HG03432 (cell line): Measurements from ENCODE around the gene AVPR2.

Experiments
- ATAC-seq: cut with Tn5 transposase; IDR thresholded peaks from one replicate; pipeline ENCODE4 v1.9.1; 2021; ENCODE audit warnings: mild to moderate bottlenecking, moderate library complexity; ENCODE audit not compliant: unreplicated experiment

Gene AVPR2

DNA sequence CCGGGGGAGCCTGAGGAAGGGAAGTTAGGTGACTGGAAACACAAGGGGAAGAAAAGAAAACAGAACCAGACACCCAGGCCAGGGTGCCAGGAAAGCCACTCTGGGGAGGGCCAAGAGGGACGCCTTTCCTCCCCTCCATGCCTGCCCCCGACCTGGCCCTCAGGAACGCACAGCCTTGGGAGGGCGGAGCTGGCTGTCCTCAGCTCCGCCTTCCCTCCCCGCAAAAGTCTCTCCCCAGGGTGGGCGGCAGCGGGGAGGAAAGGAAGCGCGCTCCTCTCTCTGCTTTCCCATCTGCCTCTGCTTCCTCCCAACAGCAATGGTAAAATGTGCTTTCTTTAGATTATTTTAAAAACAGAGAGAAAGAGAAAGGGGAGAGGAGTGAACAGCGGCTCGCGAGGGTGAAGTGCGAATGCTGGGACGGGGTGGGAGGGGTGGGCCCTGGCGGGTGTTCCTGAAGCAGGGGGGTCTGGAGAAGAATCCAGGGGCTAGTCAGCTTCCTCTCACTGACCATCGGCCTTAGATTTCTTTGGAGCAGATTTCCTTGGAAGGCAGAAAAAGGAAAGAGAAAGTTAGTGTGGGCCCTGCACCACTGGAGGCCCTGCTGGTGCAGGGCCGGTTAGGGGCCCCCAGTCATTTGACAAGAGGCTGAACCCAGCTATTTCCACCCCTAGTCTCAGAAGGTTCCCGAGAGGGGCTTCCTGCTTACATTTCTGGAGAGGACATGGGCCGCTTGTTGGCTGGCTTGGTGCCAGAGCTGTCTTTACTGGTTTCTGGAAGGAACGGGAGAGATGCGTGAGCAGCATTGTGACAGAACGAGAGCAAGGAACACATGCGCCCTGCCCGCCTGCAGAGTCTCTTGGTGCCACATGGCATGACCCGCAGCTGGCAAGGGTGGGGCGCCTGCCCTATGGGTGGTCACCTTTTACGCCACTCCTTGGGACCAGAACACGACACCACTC, 44.7 kb downstream of the AVPR2 start:
- ATAC-seq, result no peak

DNA sequence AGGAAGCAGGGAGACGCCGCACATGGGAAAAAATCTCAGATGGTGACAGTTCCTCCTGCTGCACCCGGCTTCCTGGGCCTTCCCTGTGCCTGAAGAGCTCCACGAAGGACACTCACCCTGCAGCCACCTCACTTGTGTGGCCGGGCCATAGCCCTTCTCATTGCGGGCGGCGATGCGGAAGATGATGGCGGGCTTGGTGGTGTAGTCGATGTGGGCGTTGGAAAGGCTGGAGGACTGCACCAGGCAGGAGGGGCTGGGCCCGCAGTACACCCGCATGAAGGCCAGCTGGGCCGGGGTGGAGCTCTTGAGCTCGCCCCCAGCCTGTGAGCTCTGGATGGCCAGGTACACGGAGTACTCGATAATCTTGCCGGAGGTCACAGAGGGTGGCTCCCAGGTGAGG, 45.7 kb downstream of the AVPR2 start:
- no peak for ATAC-seq

DNA sequence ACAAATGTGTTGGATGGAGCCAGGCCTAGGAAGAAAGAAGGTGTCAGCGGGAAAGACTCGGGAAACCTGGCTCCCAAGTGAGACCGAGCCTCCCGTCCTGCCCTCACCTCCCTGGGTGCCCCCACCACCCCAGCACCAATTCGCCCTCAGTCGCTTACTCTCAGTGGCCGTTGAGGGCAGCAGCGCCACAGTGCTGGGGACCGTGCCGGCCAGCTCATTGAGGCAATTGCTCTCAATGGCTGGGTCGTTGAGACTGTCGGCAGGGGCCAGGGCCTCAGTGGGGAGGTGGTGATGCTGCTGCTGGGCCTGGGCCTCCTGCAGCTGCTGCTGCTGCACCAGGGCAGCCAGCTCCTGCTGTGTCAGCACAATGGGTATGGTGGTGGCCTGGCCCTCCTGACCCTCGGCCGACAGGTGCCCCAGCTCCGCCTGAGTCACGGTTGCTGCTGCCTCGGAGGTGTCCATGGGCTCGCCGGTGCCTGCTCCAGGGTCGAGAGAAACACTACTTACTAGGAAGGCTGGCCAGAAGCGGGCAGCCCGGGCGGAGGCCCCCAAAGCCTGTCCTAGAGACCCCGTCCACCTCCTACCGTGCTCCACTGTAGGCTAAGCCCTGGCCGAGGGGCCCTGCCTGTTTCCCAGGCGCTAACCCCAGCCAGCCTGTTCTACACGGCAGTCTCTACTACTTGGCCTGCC, 47.4 kb downstream of the AVPR2 start:
- no peak for ATAC-seq

GRCh38 chrX:153952373-153953026, 48.0 kb downstream of the AVPR2 start:
- no peak for ATAC-seq

DNA sequence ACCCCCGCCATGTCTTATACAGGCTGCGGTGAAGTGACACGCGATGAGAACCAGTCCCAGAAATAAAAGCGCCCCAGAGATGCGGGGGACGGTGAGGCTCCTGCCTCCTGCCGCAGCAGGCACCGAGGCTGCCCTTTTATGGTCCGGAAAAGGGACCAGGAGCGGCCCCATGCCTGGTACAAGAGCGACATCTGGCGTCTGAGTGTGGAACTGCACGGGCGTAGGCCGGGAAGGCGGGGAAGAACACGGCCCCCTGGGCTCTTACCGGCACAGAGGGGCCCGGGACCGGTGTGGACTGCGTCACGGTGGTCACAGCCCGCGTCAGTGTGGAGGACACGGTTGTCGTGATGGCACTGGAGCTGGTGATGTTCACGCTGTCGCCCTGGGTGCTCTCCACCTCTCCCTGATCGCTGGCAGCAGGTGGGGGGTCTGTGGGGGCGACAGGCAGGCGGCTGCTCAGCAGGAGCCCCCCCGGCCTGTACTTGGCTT, 48.9 kb downstream of the AVPR2 start:
- no peak for ATAC-seq

- ATAC-seq, result no peak
These were observed 49.6 kb downstream of the AVPR2 start for GRCh38 chrX:153953892-153954557.

GRCh38 chrX:153954558-153955227, 50.2 kb downstream of the AVPR2 start:
- ATAC-seq, result no peak

- ATAC-seq, result no peak
These were observed 50.8 kb downstream of the AVPR2 start for GRCh38 chrX:153955228-153955732.

DNA sequence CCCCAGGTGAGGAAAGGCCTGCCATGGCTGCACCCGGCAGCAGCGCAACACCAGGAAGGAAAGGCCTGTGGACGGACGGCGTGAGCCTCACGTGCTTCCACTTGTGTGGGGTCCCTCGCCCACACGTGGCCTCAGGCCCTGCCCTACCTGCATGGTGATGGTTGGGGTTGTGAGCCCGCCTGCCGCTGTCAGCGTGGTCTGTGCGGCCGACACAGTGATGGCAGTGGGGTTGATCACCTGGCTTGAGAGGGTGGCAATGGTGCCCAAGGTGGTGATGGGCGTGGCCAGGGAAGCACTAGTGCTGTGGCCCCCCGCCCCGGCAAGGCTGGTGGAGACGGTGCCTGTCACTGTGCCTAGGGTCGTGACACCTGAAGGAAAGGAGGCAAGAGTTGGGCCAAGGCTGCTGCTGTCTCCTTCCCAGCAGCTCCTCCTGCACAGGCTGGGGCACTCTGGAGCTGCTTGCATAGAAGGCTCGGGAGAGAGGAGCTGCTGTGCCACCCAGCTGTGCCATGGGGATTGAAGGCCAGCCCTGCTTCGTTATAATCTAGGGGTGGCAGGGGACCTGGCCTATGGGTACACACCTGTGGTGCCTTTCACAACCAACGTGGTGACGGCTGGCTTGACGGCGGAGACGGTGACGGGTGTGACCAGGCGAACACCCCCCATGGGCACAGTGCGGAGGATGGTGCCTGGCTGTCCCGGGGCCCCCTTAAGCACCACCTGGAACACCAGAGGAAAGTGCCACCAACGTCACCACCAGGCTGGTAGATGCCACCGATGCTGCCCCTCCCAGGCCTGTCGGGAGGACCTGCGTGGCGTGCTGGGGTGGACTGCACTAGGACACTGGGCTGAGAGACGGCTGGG, 51.8 kb downstream of the AVPR2 start:
- ATAC-seq, result no peak
